Neural cell (in vitro differentiated cells): ENCODE data around the gene ARHGEF25.

Experiments used
- CTCF ChIP-seq: fragments of 450-650 bp; IDR thresholded peaks from 2 replicates; pipeline ENCODE4 v1.5.1; 2014; ENCODE audit warnings: antibody characterized with exemption, mild to moderate bottlenecking, moderate library complexity; ENCODE audit not compliant: poor library complexity, severe bottlenecking
- EP300 ChIP-seq: fragments of 450-650 bp; conservative IDR thresholded peaks from 2 replicates; pipeline ENCODE4 v1.6.1; 2014; ENCODE audit warnings: antibody characterized with exemption, mild to moderate bottlenecking, moderate library complexity; ENCODE audit not compliant: poor library complexity, severe bottlenecking

GRCh38 chr12:57611108-57611826, at the start of gene ARHGEF25:
- TF ChIP-seq CTCF: no peak
- TF ChIP-seq EP300: no peak
